Sigmoid colon (tissue), 4 donors: ENCODE data around the gene VPS13D.

Experiments used
- EP300 ChIP-seq, 4 donors: sonication (generic); formaldehyde crosslinking; IDR thresholded peaks; one replicate each; pipeline ENCODE4 v1.6.1; 2017; ENCODE audit warnings: antibody characterized with exemption in 4 of 4
- POLR2AphosphoS5 ChIP-seq, 4 donors: sonication (generic); formaldehyde crosslinking; IDR thresholded peaks; one replicate each; pipeline ENCODE4 v1.6.1; 2017; ENCODE audit warnings: antibody characterized with exemption in 4 of 4

- TF ChIP-seq POLR2AphosphoS5 (IDR thresholded peaks at IDR 0.05) (no peak), EP300 (IDR thresholded peaks at IDR 0.05) (no peak)
Measured at GRCh38 chr1:12456979-12457378, 227.1 kb downstream of the VPS13D start.
